SK-N-MC (cell line): ENCODE data around the gene RNF133.

ENCODE experiments used
- DNase-seq: peaks from one replicate; pipeline ENCODE4 v3.0.0-alpha.2; 2011; ENCODE audit warnings: low read depth, low spot score
- H3K27ac ChIP-seq: fragments of 200-600 bp; sonication (generic); 2 replicates; pipeline ENCODE4 v1.5.1; 2016; ENCODE audit warnings: mixed run types
- H3K36me3 ChIP-seq: fragments of 200-600 bp; sonication (generic); 2 replicates; pipeline ENCODE4 v1.6.1; 2017; ENCODE audit warnings: antibody characterized with exemption, low read length, mixed read lengths; ENCODE audit not compliant: insufficient read depth
- H3K4me3 ChIP-seq: fragments of 200-600 bp; sonication (generic); 2 replicates; pipeline ENCODE4 v1.5.1; 2016
- H3K9ac ChIP-seq: fragments of 200-600 bp; sonication (generic); 2 replicates; pipeline ENCODE4 v1.8.0; 2017; ENCODE audit warnings: mixed run types, mixed read lengths; ENCODE audit not compliant: insufficient read length
- H3K9me3 ChIP-seq: fragments of 200-600 bp; sonication (generic); 2 replicates; pipeline ENCODE4 v1.6.1; 2017; ENCODE audit warnings: low read depth, mild to moderate bottlenecking, antibody characterized with exemption, low read length, moderate library complexity, mixed read lengths
- EZH2 ChIP-seq: fragments of 200-600 bp; sonication (generic); IDR thresholded peaks from one replicate; pipeline ENCODE4 v1.6.1; 2017; ENCODE audit warnings: antibody characterized with exemption
- FOXP2 ChIP-seq: optimal IDR thresholded peaks from 2 replicates; pipeline ENCODE3; 2011; ENCODE audit warnings: mild to moderate bottlenecking, moderate library complexity; ENCODE audit not compliant: insufficient read depth; ENCODE audit errors: extremely low read length, control extremely low read depth
- POLR2AphosphoS5 ChIP-seq: IDR thresholded peaks from 2 replicates; pipeline ENCODE4 v1.6.1; 2012; ENCODE audit warnings: mild to moderate bottlenecking, low read depth, low read length, borderline replicate concordance

RNF133 gene

DNA sequence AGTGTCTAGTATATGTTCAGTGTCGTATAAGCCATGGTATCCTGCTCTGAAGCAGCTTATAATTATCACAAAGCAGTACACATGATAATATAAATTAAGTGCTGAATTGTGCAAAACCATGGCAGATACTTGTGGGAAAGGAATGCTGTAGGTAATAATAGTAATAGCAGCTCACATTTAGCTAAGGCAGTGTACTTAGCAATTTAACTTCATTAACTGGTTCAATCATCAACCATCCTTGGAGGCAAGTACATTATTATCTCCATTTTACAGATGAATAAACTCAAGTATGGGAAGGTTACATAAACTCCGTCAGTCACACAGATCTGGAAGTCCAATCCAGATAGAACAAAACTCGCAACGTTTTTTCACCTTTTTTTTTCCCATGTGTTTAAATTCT lies 25.4 kb upstream of the RNF133 start:
- no peaks in the 10 kb centered on the region for H3K36me3 ChIP-seq
- no peak overlapping the region for H3K9ac ChIP-seq
- no peaks in the 10 kb centered on the region for H3K9me3 ChIP-seq
- DNase-seq, result no peak
- H3K4me3 ChIP-seq, result no peak overlapping the region
- no peak for TF ChIP-seq POLR2AphosphoS5
- TF ChIP-seq EZH2, result no peak
- TF ChIP-seq FOXP2, result no peak
- no peak overlapping the region for H3K27ac ChIP-seq

DNA sequence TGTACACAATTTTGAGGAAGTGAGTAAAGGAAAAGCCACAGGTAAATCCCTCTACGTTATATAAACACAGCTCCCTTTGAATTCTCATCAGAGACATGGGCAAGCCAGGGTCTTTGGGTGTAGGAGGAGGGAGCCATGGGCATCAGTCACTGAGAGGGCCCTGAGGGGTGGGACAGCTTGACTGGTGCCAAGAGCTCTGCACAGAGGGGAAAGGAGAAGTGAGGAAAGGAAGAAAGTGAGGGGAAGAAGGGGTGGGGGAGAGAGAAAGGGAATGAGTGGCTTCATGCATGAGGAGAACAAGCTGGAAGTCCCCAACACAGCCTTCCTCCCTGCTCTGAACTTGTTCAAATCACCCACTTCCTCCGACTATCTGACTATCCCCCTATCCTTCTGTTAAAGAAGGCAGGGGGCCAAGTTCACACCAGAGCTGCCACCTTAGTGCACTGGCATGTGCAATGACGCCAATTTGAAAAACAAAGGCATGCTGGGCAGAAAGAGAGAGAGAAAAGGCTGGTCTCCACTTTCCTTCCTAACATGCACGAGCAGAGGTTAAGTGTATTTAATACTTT lies 20.2 kb upstream of the RNF133 start:
- H3K9me3 ChIP-seq, result no peaks in the 10 kb centered on the region
- no peak for TF ChIP-seq EZH2
- no peak for TF ChIP-seq POLR2AphosphoS5
- no peak overlapping the region for H3K9ac ChIP-seq
- H3K27ac ChIP-seq, result no peak overlapping the region
- DNase-seq, result no peak
- H3K36me3 ChIP-seq, result no peaks in the 10 kb centered on the region
- no peak overlapping the region for H3K4me3 ChIP-seq

DNA sequence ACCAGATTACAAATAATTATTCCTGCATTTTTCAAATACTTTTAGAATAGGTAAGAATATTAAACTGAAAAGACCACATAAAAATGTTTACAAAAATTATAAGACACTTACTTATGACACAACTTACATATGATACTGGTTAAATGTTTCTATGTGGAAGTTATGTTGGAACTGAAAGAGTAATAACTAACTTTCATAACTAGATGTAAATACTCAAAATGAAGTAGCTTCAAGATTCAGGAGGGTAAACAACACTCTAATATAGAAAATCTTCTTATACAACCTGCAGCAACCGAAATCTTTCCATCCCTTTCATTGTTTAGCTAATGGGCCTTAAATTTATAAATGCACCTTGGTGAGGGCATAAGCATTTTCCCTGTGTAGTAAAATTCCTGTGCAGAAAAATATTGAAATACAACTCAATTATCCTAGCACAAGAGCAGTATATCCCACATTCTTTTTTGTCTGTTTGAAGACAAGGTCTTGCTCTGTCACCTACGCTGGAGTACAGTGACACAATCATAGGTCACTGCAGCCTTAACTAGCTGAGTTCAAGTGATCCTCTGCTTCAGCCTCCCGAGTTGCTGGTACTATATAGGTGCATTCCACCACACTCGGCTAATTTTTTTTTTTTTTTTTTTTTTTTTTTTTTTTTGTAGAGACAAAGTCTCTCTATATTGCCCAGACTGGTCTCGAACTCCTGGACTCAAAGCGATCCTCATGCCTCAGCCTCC lies 18.6 kb upstream of the RNF133 start:
- Histone ChIP-seq H3K9ac (no peak overlapping the region), H3K9me3 (no peaks in the 10 kb centered on the region), H3K36me3 (no peaks in the 10 kb centered on the region), H3K4me3 (no peak overlapping the region), H3K27ac (no peak overlapping the region)
- DNase-seq, result no peak
- TF ChIP-seq EZH2 (no peak), FOXP2 (no peak), POLR2AphosphoS5 (no peak)

DNA sequence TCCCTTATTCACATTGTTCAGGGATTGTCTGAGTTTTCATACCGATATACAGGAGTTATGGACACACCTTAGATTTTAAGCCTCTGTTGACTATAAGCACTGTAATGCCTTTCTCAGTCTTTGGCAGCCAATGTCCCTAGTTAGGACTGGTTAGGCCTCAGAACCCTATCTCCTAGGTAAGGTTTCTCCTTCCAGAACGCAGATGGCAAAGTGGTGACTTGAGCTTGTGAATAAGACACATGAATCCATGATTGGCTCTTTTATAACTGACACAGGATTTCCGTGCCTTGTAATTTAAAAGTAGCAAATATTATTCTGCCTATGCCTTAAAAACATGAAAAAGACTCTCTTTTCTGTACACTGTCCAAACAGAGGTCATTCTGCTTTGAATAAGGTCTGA lies 16.3 kb upstream of the RNF133 start:
- TF ChIP-seq EZH2, result no peak
- TF ChIP-seq FOXP2, result no peak
- TF ChIP-seq POLR2AphosphoS5, result no peak
- Histone ChIP-seq H3K4me3 (no peak overlapping the region), H3K9ac (no peak overlapping the region), H3K27ac (no peak overlapping the region), H3K36me3 (no peaks in the 10 kb centered on the region), H3K9me3 (no peaks in the 10 kb centered on the region)
- no peak for DNase-seq

DNA sequence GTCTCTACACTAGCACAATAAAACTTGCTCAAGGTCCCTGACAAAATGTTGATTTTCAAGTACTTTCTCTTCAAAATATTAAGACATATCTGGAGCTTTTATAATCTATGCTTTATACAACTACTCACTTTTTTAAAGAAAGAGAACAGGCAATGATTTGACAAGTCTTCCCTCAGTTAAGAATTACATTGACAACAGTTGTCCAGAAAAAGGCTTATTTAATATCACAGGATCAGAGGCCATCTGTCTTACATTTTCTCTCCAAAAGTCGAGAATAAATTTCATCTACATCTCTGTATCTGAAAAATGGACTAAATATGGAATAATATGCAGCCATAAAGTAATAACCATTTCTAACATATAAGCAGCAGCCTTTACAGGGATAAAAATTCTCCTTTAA lies 12.0 kb upstream of the RNF133 start:
- Histone ChIP-seq H3K27ac (no peak overlapping the region), H3K36me3 (no peaks in the 10 kb centered on the region), H3K4me3 (no peak overlapping the region), H3K9ac (no peak overlapping the region), H3K9me3 (no peaks in the 10 kb centered on the region)
- no peak for DNase-seq
- no peak for TF ChIP-seq FOXP2
- TF ChIP-seq EZH2, result no peak
- no peak for TF ChIP-seq POLR2AphosphoS5

DNA sequence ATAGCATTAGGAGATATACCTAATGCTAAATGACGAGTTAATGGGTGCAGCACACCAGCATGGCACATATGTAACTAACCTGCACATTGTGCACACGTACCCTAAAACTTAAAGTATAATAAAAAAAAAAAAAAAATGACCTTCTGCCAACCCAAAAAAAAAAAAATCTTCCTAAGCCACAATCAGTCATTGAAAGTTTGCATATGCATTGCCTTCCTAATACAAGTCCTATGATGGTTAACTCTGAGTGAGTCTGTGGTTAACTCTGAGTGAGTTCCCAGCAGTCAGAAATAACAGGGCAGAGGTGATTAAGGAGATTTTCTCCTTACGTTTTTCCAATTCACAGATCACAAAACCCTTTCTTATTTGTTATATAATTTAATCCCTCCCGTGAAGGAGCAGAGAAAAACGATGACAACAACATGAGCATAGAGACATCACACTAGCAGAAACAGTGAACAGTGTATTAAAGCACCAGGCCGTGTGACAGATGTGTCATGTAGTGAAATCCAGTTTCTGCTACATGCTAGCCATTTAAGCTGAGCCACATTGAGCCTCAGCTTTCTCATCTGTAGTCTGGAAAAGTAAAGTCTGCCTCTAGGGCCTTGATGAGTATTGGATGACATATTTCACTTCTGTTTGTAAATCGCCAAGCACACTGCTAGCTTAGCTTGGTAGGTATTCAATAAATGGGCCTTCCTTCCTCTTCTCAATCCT lies 11.2 kb upstream of the RNF133 start:
- Histone ChIP-seq H3K9me3 (no peaks in the 10 kb centered on the region), H3K27ac (no peak overlapping the region), H3K36me3 (no peaks in the 10 kb centered on the region), H3K4me3 (no peak overlapping the region), H3K9ac (no peak overlapping the region)
- DNase-seq, result no peak
- TF ChIP-seq FOXP2 (no peak), EZH2 (no peak), POLR2AphosphoS5 (no peak)

DNA sequence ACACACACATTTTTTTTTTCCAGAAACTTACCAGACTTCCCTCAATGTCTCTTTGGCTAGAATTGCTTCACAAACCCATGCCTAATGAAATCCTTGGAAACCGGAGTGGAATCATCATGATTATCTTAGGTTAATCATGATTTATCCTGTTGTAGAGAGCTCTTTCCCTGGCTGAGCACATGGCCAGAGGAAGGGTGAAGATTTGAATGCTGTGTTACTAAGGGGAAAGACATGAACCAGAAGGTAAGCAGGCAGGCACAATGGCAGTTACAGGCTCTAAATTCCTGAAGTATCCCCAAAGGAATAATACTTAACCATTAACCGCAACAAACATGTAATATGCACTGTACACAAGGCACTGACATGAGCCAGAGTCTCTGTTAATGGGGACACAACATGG lies 7.9 kb upstream of the RNF133 start:
- Histone ChIP-seq H3K27ac (no peak overlapping the region), H3K36me3 (no peaks in the 10 kb centered on the region; the same call in 1 of the 2 replicates), H3K4me3 (no peak overlapping the region), H3K9ac (no peak overlapping the region), H3K9me3 (no peaks in the 10 kb centered on the region)
- DNase-seq, result no peak
- no peak for TF ChIP-seq POLR2AphosphoS5
- no peak for TF ChIP-seq FOXP2
- TF ChIP-seq EZH2, result no peak

DNA sequence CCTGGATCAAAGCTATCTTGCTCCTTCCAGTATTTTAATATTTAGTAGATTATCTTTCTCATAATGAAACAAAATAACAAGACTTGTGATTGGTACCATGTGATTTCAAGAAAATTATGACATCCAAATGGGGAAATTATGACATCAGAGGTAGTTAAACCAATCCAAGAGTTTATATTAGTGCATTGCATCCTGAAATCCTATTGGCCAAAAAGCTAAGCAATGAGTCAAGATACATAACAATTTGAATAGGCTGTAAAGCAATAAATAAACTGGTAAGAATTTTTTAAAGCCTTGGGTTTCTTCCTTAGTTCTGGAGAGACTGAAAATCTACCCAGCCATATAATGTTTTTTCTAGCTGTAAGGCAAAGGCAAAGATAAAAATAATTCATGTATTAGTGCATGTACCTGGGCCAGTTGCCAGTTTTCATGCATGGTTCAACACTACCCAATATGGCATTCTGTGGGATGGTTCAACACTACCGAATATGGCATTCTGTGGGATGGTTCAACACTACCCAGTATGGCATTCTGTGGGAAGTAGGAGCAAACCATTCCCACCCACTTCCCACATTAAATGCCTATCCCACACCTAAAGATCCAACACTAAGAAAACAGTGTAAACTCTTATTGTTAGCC lies 4.1 kb upstream of the RNF133 start, which contains the start of gene RNF148:
Gene RNF148 (minus strand): TSS at position 51 of the 639 bp plus-strand sequence. CDS start 172 bp downstream, outside the sequence.
- H3K4me3 ChIP-seq, result no peak within 1 kb of the TSS
- H3K9me3 ChIP-seq, result no peaks in the 10 kb centered on the region
- DNase-seq, result no peak
- no peak within 1 kb of the TSS for H3K9ac ChIP-seq
- no peaks in the 10 kb centered on the region; the same call in 1 of the 2 replicates for H3K36me3 ChIP-seq
- TF ChIP-seq FOXP2 (no peak), EZH2 (no peak), POLR2AphosphoS5 (no peak)
- H3K27ac ChIP-seq, result no peak within 1 kb of the TSS
